Measurements from ENCODE around the gene C11orf16. TPM values are rescaled to one million over a fixed set of nuclear protein-coding genes. Genes with fewer than 3 reads are reported as not detected.

The C11orf16 gene
- total and polyA plus RNA-seq, 2 donors (not counting 3 experiments of a cell fraction or from before 2014, with no cell fraction given): not detected

DNA sequence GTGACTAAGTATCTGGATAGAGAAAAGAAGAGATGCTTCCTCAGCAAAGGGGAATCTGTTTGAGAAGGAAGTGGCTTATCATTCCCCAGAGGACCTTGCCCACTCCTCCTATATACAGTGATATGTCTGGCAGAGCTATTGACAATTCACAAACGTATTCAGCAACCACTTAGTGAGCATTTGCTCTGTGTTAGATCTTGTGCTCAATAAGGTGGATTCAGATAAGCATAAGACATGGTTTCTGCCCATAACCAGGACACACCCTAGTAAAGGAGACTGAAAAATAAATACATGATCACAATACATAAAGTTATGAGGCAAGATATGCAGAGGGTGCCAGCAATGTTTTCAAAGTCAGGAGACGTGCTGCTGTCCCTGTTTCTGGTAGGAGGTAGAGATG lies 30.1 kb upstream of the C11orf16 start:
- CTCF ChIA-PET: interaction anchor here (1.4 to 2.7 kb wide), 3 partner anchors 17 to 175 kb away, joined by 4 to 25 read pairs (median 7); no protein-coding TSS in a partner anchor
- H3K27me3 ChIP-seq (ENCODE audit: control insufficient read depth in 2 of 2, insufficient read depth in 2 of 2, low read length in 2 of 2): no peaks in the 10 kb centered on the region
- peaks cover 27% of the 10 kb centered on the region for H3K79me2 ChIP-seq (ENCODE audit: control insufficient read depth, insufficient read depth, low read length)
- H3K4me2 ChIP-seq (ENCODE audit: insufficient read depth, low read length): peak overlapping the region; percentile 94
- POLR2A ChIA-PET: no interaction called here
- no peak overlapping the region for H3K27ac ChIP-seq (ENCODE audit: insufficient read depth, low read depth, low read length)
- no peak for FAIRE-seq
- no peaks in the 10 kb centered on the region for H3K9me3 ChIP-seq (replicated peaks; ENCODE audit: control insufficient read depth, insufficient read depth, low read length)
- no peaks in the 10 kb centered on the region for H4K20me1 ChIP-seq (replicated peaks; ENCODE audit: control insufficient read depth, extremely low read depth, insufficient read depth, low read length)
- no peak overlapping the region for H3K9ac ChIP-seq (replicated peaks; ENCODE audit: extremely low read depth, insufficient read depth, low read length)
- H3K9me1 ChIP-seq (replicated peaks; ENCODE audit: control insufficient read depth, extremely low read depth, insufficient read depth, low read length): no peaks in the 10 kb centered on the region
- peaks cover 15% of the 10 kb centered on the region for H3K4me1 ChIP-seq (ENCODE audit: control insufficient read depth, extremely low read depth, insufficient read depth, low read length)
- intact Hi-C loops (cut with micrococcal nuclease): no loop called here
- no peak for DNase-seq (ENCODE audit: low read depth, low spot score)
- TF ChIP-seq FOS (IDR thresholded peaks at IDR 0.05; ENCODE audit: borderline replicate concordance, insufficient read depth, low read length) (no peak), MYC (IDR thresholded peaks at IDR 0.05; ENCODE audit: low read depth, low read length) (no peak), POLR2AphosphoS5 (IDR thresholded peaks at IDR 0.05; ENCODE audit: insufficient read depth, low read depth, low read length) (no peak), JUN (IDR thresholded peaks at IDR 0.05; ENCODE audit: borderline replicate concordance, insufficient read depth, insufficient read length, low read depth) (no peak), POLR2A (IDR thresholded peaks at IDR 0.05; ENCODE audit: low read depth, low read length) (no peak), EZH2 (IDR thresholded peaks at IDR 0.05; ENCODE audit: borderline replicate concordance, low read depth, low read length, severe bottlenecking) (no peak), GATA2 (IDR thresholded peaks at IDR 0.05; ENCODE audit: insufficient read depth, insufficient read length, low read depth, low read length) (no peak)
- TF ChIP-seq, protein P1, sequence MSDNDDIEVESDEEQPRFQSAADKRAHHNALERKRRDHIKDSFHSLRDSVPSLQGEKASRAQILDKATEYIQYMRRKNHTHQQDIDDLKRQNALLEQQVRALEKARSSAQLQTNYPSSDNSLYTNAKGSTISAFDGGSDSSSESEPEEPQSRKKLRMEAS (IDR thresholded peaks at IDR 0.05; ENCODE audit: insufficient read depth, insufficient read length): no peak
- TF ChIP-seq, protein P2, sequence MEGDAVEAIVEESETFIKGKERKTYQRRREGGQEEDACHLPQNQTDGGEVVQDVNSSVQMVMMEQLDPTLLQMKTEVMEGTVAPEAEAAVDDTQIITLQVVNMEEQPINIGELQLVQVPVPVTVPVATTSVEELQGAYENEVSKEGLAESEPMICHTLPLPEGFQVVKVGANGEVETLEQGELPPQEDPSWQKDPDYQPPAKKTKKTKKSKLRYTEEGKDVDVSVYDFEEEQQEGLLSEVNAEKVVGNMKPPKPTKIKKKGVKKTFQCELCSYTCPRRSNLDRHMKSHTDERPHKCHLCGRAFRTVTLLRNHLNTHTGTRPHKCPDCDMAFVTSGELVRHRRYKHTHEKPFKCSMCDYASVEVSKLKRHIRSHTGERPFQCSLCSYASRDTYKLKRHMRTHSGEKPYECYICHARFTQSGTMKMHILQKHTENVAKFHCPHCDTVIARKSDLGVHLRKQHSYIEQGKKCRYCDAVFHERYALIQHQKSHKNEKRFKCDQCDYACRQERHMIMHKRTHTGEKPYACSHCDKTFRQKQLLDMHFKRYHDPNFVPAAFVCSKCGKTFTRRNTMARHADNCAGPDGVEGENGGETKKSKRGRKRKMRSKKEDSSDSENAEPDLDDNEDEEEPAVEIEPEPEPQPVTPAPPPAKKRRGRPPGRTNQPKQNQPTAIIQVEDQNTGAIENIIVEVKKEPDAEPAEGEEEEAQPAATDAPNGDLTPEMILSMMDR (IDR thresholded peaks at IDR 0.05; ENCODE audit: extremely low read depth in 1 of 2, insufficient read depth in 1 of 2, low read depth in 1 of 2, low read length in 2 of 2): no peak
- no peaks in the 10 kb centered on the region for H3K36me3 ChIP-seq (ENCODE audit: control insufficient read depth in 2 of 2, extremely low read depth in 1 of 2, insufficient read depth in 2 of 2, low read length in 2 of 2)
- BruUV-seq (replicated peaks): no TSS peak
- no peak overlapping the region for H3K4me3 ChIP-seq (replicated peaks in 1 of 3; ENCODE audit: insufficient read depth in 1 of 3, low read depth in 1 of 3, low read length in 3 of 3)
- dilution Hi-C loops (cut with MboI; ENCODE audit: extremely low pct_ligation_motif_present, low sequenced_read_pairs): no loop called here
- no peak overlapping the region for H2AFZ ChIP-seq (ENCODE audit: low read depth, low read length)
